GM04504 (cell line): ENCODE results near the gene GPRIN3.
"Not testable (repeated sequence)": the region's sequence is repeated elsewhere in the genome, so short reads cannot be mapped to it uniquely, and the experiment has no call there.

Source experiments
- DNase-seq: peaks from one replicate; pipeline ENCODE4 v3.0.0-alpha.2; 2012; ENCODE audit warnings: low read depth

The GPRIN3 gene

DNA sequence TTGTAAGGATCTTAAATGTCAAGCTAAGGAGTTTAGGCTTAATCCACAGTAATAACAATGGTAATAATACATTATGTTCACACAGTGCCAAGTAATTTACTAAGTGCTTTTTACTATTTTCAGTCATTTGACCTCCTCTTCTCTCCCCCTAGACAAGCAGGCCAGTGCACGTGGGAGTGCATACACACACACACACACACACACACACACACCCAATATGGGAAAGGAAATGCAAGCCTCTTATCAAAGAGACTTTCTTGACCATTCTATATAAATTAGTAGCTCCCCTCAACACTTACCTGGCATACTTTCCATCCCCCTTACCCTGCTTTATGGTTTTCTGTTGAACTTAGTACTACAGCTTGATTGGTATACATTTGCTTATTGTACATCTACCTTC lies 3.8 kb upstream of the GPRIN3 start:
- DNase-seq: no peak

- not testable (repeated sequence) for DNase-seq
These were observed 1.6 kb upstream of the GPRIN3 start for GRCh38 chr4:89309154-89309553.

- DNase-seq: no peak
These were observed 531 bp upstream of the GPRIN3 start for GRCh38 chr4:89308161-89308500.

DNA sequence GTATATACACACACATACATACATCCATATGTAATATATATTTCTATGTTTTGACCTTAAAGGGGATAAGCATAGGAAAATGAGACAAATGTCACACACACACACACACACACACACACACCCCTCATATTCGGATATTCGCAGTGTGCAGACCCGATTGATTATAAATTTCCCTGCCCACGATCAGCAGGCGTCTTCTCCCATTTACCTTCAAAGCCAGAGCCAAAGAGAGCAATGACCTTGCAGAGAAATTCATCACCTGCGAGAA lies 488 bp downstream of the GPRIN3 start:
- no peak for DNase-seq

- DNase-seq: no peak
These were observed 968 bp downstream of the GPRIN3 start for GRCh38 chr4:89306486-89307177.

DNA sequence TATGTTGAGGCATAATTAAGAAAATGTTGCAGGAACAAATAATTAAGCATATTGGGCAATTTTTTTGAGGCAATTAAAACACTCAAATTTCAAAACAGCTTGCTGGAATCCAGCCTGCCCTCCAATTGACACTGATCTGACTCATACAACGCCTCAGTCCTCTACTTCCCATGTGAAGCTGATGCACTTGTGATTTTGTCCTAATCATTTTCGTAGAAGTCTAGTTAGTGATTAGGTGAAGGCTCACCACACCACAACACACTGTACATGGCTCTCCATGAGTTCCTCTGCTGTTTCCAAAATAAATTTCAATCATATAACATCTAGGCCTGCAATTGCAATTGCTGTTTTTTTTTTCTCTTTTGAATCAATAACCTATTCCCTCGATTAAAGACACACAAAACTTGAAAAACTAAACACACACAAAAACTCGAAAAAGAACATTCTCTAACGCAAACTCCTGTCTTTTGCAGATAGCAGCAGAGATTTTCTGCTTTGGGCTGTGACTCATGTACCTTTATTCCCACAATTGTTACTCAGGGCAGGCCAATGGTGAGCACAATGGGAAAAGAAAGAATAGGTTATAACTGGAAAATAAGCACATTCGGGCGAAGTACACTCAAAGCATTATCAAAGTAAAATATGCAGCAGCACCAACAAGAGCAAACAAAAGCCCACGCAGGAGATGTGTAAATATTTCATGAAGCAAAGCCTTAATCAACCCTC lies 1.7 kb downstream of the GPRIN3 start:
- DNase-seq: no peak

DNA sequence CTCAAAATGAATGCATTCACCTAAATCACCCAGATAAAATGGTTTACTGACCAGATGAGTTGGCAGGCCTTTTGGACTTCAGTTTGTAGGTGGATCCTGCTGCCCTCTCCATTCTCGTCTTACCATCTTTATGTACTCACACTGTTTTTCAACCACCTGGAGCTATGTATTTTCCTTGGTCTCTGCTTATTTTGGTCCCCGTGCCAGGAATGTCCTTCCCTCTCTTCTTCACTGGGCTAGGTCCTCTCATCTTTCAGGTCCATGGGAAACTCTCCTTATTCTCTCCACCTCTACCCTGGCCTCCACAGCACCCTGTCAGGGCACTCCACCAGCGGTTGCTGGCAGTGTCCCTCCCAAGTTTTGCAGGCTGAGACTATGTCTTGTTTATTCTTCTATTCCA lies 2.6 kb downstream of the GPRIN3 start:
- DNase-seq: no peak

- DNase-seq: no peak
These were observed 3.7 kb downstream of the GPRIN3 start for GRCh38 chr4:89303814-89304388.

DNA sequence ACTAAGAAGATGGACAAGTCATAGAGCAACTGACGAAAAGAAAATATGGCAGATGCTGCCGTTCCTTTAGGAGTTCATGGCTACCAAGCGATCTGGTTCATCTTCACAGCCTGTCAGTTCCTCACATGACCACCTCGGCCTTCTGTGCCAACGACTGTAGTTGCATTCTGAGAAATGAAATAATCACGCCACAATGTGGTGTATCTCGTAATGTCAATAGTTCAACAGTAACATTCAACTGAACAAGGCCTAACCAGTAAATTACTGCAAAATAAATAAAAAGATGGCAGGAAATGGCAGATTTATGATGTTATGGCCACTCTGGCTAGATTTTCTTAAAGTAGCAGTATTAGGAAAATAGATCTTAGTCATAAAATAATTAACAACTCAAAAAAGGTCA lies 4.4 kb downstream of the GPRIN3 start:
- DNase-seq: no peak

DNA sequence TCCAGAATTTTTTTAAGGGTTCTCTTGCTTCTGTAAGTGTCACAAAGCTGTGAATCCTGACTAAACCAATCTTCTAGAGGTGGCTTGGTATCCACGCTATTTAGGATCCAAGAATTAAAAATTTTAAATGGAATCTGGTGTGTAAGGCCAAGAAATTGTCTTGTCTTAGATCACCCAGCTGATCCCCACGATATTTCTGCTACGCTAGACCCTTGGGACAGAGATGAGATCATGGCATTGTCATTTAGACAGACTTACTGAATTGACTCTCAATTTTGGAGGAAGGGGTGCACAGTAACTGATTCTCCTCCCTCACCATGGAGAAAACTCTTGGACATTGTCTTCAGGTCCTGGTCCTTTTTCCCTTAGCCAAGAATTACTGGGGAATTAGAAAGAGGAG lies 5.7 kb downstream of the GPRIN3 start:
- DNase-seq: no peak

DNA sequence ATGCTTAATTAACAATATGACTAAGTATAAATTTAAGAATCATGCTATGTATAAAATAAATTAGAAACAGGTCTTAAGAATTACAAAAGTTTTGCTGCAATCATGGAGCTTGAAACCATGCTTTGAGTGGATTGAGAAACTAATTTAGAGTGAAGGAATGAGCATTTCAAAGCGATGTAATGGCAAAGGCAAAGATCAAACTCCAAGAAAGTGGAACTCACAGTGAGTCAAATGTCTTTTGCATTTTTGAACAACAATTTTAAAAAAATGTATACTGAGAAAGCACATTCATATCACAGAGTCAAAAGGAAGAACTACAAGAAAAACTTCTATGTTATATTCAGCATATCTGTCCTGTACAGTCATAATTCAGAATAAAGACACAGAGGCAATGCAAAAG lies 6.6 kb downstream of the GPRIN3 start:
- no peak for DNase-seq

DNA sequence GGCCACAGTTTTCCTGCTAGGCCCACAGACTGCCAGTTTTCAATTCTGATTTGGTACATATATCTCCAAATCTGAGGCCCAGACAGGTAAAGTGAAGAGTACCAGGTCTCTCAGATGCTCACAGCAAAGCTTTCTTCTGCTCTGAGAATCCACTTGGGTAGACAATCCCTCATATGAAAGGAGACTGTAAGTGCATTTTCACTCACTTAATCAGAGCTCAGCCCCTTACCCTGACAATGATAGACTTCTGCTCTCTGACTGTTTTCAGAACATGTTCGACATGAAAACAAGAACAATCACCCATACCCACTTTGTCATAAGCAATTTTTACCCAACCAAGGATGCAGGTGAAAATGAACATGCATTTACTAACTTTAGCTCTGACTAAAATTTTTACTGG lies 7.1 kb downstream of the GPRIN3 start:
- DNase-seq: no peak

GRCh38 chr4:89300060-89300459 lies 7.5 kb downstream of the GPRIN3 start:
- no peak for DNase-seq

GRCh38 chr4:89299153-89299791 lies 8.3 kb downstream of the GPRIN3 start:
- DNase-seq: no peak

DNA sequence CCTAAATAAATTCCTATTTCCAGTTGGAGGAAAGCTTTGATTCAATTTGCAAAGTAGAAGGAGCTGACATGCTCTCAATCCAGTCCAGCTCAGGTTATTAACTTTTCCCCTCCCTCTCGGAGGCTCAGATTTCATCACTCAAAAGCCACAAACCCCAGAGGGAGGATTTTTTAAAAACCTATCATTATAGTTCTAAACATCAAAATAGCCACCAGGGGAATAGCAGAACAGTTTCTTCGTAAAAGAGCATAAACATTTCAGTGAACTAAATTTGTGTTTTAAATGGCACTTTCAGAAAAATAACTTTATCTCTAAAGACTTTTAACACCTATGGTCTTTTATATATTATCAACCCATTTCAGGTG lies 8.8 kb downstream of the GPRIN3 start:
- no peak for DNase-seq

DNA sequence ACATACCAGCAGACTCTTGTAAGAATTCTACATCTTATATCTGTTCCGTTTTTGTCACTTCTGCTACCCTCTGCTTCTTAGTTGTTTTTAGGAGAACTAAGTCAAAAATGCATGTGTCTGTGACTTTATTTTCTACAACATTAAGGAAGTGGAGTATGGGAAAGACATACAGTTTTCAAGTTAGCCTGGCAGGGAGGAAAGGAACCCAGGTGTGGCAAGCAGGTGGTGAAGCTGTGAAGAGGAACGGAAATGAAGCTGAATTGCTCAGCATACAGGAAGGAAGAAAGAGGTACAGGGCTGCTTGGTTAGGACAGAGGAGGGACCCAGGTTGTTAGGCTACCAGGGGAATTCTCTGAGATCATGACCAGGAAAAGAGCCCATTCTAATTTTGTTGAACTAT lies 9.4 kb downstream of the GPRIN3 start:
- no peak for DNase-seq

GRCh38 chr4:89296896-89297295 lies 10.7 kb downstream of the GPRIN3 start:
- DNase-seq: no peak

GRCh38 chr4:89296399-89296798 lies 11.2 kb downstream of the GPRIN3 start:
- no peak for DNase-seq

DNA sequence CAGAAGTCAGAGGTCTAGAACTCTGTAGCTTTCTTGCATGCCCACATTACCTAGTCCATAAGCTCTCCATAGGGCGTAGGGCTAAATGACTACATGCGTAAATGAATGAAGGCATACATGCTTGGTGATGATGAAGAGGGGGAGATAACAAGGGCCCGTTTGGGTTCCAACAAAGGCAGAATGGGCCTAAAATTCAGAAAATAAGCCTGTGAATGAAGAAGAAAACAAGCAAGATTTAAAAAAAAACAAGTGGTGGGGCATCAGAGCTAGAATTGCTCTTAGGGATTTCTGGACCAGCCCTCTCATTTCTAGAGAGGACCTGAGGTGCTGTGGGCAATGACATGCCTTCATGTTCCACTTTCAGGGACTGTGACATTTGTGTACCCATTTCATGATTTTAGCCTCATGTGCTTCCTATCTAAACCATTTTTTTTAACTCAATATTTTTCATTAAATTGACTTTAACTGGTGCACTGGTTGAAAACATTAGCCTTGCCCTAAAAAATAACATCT lies 12.1 kb downstream of the GPRIN3 start:
- DNase-seq: no peak

DNA sequence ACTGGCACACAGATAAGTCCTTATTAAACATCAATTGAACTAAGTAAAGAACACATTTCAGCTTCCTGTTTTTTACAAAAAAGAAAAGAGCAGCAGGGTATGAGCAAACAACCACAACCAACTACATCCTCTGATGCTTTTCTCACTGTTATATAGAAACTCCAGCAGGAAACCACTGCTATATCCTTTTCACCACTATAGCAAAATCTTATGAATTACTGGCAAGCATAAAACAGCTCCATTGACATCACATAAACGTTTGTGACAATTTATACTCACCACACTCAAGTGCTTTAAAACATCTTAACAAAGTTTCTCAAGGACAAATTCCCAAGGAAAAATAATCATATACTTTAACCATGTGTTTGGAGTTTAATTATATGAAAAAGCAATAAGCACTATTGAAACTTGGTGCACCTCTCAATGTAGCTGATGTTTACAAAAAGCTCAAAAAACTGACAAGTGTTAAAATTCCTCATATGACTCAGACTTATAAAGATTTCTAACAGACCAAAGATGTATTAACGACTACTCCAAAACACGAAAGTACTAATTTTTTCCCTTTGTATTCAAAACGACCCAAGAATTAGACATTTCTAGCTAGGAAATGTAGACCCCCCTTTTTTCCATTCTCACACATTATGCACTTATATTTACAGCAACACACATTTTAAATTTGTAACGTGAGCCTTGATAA lies 12.9 kb downstream of the GPRIN3 start:
- DNase-seq: no peak

DNA sequence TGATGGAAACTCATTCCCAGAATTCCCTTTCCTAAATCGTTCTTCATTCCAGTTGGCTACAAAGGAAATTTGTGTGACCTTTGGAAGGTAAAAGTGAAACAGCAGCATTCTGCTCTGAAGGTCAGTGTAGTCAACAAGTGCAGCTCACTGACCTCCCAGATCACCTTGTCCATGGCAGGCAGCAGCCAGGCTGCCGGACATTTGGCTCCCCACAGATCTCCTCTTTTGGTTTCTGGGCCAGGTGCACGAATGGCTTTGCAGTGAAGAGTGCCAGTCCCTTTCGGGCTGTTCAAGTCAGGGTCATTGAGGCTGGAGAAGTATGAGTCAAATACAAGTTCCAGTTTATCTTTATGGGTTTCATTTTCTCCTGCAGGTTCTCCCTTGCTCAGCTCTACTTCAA lies 14.3 kb downstream of the GPRIN3 start:
- no peak for DNase-seq

DNA sequence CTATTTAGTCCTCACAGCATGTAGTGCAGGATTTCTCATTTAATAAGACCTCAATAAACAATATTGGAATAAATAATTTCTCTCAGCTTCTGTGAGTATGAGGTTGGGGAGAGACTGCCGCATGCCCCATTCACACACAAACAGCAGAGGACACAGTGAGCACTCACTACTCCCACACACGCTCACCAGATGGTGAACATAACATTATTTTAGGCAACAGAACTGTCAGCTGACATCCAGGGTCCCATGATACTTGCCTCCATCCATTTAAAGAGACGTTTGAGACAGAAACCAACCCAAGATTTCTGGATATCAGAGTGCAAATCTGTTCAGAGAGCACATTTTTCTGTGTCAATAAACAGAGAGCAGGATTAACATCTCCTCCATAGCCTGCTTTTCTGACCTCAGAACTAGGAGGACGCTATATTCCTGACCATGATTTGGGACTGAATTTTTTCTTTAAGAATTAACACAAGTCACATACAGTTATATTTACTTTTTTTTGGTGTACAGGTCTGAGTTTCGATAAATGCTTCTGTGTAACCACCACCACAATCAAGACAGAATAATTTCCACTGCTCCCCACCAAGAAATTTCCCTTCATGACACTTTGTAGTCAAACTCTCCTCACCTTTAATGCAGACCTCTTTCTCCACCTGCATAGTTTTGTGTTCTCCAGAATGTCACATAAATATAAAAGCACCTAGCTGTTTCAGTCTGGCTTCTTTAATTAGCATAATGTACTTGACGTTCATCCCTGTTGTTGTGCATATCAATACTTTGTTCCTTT lies 16.7 kb downstream of the GPRIN3 start:
- DNase-seq: no peak
